GM19023 (cell line): ENCODE data around the gene TULP3.
"Not testable (repeated sequence)": the region's sequence is repeated elsewhere in the genome, so short reads cannot be mapped to it uniquely, and the experiment has no call there.

Experiments
- ATAC-seq: cut with Tn5 transposase; IDR thresholded peaks from one replicate; pipeline ENCODE4 v1.9.1; 2021; ENCODE audit warnings: mild to moderate bottlenecking, moderate library complexity; ENCODE audit not compliant: unreplicated experiment

Gene TULP3

GRCh38 chr12:2890388-2891239, at the start of gene TULP3:
Gene TULP3, plus strand, starts transcription at chr12:2890891. Its CDS starts 57 bp downstream, at chr12:2890948.
- peak; percentile 99 for ATAC-seq

GRCh38 chr12:2841056-2841650, 49.5 kb upstream of the TULP3 start:
- no peak for ATAC-seq

GRCh38 chr12:2842948-2843347, 47.7 kb upstream of the TULP3 start:
- ATAC-seq = no peak

GRCh38 chr12:2844786-2845185, 45.9 kb upstream of the TULP3 start:
- no peak for ATAC-seq

DNA sequence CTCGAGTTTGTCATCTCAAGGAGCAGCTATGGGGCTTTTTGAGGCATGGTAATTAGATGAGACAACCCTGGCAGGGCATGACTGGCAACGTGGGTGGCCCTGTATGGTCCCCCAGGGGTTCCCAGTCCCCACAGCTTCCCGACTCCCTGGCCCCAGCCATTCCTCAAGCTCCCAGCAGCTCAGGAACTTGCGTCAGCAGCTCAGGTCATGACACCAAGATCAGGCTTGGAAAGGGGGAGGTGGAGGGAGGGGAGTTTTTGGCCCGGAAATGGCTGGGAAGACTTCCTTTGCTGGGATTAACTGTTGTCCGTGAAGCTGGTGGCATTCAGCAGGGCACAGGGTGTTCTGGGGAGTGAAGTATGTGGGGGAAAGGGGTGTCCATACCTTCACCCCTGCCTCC, 45.4 kb upstream of the TULP3 start:
- no peak for ATAC-seq

GRCh38 chr12:2851931-2852330, 38.8 kb upstream of the TULP3 start:
- no peak for ATAC-seq

DNA sequence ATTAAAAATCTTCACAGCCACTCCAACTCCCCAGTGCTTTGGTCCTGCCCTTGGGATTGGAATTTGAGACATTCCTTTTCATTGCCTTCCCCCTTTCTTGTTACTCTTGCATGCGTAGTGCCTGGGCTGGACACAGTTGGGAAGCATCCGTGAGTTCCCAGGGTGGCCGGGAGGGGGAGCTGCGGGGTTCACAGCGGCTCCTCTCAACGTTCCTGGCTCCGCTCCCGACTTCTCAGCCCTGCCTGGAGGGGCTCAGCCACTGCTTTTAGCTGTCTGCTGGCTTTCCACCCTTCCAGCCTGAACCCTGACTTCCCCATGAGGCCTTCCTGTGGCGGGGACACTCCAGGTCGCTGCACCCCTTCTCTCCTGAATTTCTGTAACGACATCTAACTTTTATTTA, 37.1 kb upstream of the TULP3 start:
- ATAC-seq = no peak

DNA sequence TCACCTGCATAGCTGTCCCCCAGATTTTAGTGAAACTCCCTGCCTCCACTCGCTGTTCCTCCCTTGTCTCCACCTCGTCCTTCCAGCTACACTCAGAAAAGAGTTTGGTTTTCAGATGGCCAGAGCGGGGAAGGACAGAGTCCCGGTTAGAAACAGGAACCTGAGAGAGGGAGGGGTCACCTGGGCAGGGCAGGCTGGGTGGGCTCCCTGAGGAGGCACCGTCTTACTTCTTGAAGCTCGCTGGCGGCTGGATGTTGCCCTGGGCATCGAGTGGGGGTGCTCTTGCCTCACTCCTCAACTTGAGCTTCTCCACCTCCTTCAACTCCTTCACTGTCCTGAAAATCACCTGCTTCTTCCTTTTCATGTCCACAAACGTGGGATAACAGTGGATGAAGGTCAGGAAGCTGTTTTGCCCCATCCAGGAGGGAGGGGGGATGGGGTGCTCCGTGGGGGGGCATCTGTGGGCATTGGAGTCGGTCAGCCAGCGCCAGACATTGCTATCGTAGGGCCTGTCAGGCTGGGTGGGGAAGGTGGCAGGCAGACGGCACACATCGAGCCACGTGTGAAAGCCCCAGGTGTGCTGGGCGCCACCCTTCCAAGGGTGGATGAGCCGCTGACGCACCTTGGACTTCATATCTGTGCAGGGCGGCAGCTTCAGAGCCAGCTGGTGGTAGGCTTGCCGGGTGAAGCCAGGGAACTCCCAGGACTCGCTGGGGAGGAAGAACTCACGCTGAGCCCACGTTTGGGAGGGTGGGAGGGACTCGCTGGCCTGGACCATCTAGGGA, 35.8 kb upstream of the TULP3 start:
- no peak for ATAC-seq

DNA sequence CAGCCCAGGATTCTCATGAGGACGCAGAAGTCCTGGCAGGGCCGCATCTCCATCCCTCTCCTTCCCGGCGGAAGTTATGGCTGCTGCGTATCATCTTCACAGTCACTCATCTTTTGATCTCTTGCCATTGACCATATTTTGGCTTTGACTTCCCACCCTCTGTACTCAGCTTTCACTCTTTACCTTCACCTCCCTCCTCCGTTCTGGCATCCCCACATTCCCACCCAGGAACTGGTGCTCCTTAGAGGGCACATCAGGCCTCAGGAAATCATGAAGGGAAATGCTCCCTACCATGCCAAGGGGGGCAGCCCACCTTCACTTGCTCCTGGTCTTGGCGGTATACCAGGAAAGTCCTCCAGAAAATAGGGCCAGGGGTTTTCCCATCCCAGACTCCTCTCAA, 35.1 kb upstream of the TULP3 start:
- ATAC-seq = no peak

- no peak for ATAC-seq
These were observed 34.6 kb upstream of the TULP3 start for GRCh38 chr12:2856051-2856450.

DNA sequence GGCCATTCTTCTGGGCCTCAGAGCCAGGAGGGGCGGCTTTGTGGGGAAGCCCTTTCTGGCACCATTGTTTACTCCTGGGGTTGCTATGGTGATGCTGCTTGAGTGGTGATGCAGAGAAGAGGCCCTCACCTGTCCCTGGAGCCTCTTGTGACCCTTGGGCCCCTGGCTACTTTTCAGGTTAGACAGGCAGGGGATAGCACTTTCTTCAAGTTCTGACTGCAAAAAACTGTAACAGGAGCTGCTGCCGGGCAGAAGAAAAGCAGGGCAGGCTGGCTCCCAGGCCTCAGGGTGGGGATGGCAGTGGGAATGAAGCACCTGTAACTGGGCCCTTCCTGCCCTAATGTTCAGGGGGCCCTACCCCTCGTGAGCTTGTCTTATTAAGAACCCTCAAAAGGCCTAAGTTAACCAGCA, 33.7 kb upstream of the TULP3 start, which contains the start of gene TEX52:
Gene TEX52, minus strand, starts transcription at position 19 of the 411 bp plus-strand sequence. Its CDS starts 13 bp downstream, at position 6.
- ATAC-seq = no peak

DNA sequence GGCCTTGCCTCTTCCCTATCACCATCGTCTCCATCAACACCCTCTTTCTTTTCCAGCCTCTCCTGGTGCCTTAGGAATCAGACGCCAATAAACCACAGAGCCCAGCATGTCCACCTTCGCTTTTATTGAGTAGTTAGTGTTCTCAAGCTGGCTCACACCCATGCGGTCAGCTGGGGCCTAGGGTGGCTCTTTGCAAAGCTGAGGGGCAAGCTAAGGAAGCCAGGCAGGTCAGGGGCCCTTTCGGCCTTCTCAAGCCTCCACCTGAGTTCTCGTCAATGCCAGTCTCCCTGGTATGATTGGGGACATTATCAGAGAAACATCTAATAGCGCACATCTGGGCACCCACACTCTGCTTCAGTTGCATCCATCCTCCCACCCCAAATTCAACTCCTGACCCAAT, 33.1 kb upstream of the TULP3 start:
- ATAC-seq = no peak

DNA sequence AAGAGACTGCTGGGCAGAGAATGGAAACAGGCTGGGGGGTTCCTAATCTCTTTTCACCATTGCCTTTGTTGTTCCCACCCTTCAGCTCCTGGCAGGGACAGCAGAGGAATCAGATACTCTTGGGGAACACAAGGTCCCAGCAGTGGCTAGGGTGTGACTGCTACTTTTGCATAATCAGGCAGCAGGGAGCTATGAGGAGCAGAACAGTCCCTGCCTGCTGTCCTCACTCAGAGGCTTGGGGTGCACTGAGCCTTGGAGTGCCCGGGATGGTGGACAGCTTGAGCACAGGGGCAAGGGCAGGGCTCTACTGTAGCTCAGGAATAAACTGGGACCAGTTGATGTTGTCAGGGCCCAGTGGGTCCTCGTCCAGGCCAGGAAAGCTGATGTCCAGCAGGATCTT, 32.4 kb upstream of the TULP3 start:
- ATAC-seq = no peak

- no peak for ATAC-seq
These were observed 31.7 kb upstream of the TULP3 start for GRCh38 chr12:2858944-2859421.

DNA sequence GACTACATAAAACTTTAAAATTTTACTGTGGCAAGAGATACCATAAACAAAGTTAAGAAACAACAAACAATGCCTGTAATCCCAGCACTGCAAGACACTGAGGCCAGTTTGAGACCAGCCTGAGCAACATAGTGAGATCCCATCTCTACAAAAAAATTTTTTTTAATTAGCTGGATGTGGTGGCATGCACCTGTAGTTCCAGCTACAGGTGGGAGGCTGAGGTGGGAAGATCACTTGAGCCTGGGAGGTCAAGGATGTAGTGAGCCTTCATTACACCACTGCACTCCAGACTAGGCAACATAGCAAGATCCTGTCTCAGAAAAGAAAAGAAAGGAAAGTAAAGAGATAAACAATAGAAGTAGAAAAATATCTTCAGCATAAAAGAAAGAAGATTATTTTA, 30.5 kb upstream of the TULP3 start:
- no peak for ATAC-seq

DNA sequence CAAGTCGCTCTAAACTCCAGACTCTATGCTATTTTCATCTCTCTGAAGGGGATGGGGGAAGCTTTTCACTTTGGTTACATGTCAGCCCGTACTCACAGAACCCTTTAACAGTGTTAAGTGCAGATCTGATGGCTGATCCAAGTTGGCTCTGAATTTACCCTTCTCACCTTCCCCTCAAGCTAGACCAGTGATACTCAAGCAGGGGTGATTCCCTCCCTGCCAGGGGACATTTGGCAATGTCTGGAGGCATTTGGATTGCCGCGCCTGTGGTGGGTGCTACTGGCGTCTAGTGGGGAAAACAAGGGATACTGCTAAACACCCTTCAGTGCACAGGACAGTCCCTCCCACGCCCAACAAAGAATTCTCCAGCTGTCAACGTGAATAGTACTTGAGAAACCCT, 27.8 kb upstream of the TULP3 start:
- no peak for ATAC-seq

DNA sequence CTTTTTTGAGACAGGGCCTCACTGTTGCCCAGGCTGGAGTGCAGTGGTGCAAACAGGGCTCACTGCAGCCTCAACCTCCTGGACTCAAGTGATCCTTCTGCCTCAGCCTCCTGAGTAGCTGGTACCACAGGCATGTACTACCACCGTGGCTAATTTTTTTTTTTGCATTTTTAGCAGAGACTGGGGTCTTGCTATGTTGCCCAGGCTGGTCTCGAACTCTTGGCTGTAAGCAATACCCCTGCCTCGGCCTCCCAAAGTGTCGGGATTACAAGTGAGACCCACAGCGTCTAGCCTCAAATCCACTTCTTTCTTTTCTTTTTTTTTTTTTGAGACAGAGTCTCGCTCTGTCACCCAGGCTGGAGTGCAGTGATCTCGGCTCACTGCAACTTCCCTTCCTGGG, 27.3 kb upstream of the TULP3 start:
- ATAC-seq = not testable (repeated sequence)

- no peak for ATAC-seq
These were observed 26.5 kb upstream of the TULP3 start for GRCh38 chr12:2864198-2864597.

GRCh38 chr12:2868986-2869632, 21.6 kb upstream of the TULP3 start:
- not testable (repeated sequence) for ATAC-seq

DNA sequence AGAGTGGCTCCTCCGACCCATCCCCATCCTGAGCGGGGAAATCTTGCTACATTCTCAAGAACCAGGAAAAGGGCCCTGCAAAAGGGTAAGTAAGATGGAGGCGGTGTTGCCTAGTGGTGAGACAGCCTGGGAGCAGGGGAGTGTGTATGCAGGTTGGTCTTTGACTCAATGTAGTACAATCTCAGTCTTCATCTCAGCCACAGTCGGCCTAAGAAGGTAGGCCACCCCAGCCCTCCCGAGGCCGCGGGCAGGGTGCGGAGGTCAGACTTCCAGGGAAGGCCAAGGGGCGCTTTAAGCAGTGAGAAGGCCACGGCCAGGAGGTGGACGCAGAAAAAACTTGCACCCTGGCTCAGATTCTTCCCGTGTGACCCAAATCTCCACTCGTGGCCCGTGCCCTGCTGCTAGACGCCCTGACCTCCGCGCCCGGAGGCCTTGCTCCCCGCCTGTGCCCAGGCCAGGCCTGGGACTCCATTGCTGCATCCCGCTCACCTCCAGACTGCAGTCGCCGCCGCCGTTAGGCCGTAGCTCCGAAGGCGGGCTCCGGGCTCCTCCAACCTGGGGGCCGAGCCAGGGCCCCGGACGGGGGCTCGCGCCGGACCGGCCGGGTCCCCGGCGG, 14.2 kb upstream of the TULP3 start:
- peak; percentile 47 for ATAC-seq
